ENCODE results near the gene DLEC1.

Gene DLEC1

GRCh38 chr3:38112378-38112761 is 73.4 kb downstream of the DLEC1 start:
- no peak overlapping the region for H3K9ac ChIP-seq (ENCODE audit: low read depth, low read length, poor library complexity, severe bottlenecking)
- no peaks in the 10 kb centered on the region for H3F3A ChIP-seq (ENCODE audit: low read depth)
- TF ChIP-seq EZH2phosphoT487 (IDR thresholded peaks at IDR 0.05; ENCODE audit: borderline replicate concordance) (no peak), CTCF (conservative IDR thresholded peaks at IDR 0.05; ENCODE audit: low read length) (no peak)

GRCh38 chr3:38114052-38114874 is 75.3 kb downstream of the DLEC1 start:
- no peaks in the 10 kb centered on the region for H3F3A ChIP-seq (ENCODE audit: low read depth)
- no peak for TF ChIP-seq EZH2phosphoT487 (IDR thresholded peaks at IDR 0.05; ENCODE audit: borderline replicate concordance)
- no peak for TF ChIP-seq CTCF (conservative IDR thresholded peaks at IDR 0.05; ENCODE audit: low read length)
- no peaks in the 10 kb centered on the region for H4K20me1 ChIP-seq (ENCODE audit: insufficient read depth, low read length, poor library complexity, severe bottlenecking)

More at GRCh38 chr3:38112378-38112761, 73.4 kb downstream of the DLEC1 start:
- H3K36me3 ChIP-seq (ENCODE audit: insufficient read depth, low read length) = no peaks in the 10 kb centered on the region
- H3K4me2 ChIP-seq (ENCODE audit: low read depth, low read length, poor library complexity, severe bottlenecking) = no peak overlapping the region
- no peaks in the 10 kb centered on the region for H3K9me2 ChIP-seq (replicated peaks; ENCODE audit: low read depth, low read length)
- no peak overlapping the region for H2AFZ ChIP-seq (ENCODE audit: low read length)
- no peaks in the 10 kb centered on the region for H3K27me3 ChIP-seq (ENCODE audit: insufficient read depth, low read length, poor library complexity, severe bottlenecking)
- H3K4me1 ChIP-seq (ENCODE audit: insufficient read depth, low read length, poor library complexity, severe bottlenecking) = no peaks in the 10 kb centered on the region
- no peaks in the 10 kb centered on the region for H4K20me1 ChIP-seq (ENCODE audit: insufficient read depth, low read length, poor library complexity, severe bottlenecking)
- H3K79me2 ChIP-seq (ENCODE audit: insufficient read depth, low read length) = no peaks in the 10 kb centered on the region
- no peaks in the 10 kb centered on the region for H3K9me3 ChIP-seq (ENCODE audit: insufficient read depth, low read depth, low read length)
- H3K4me3 ChIP-seq (ENCODE audit: low read length, poor library complexity, severe bottlenecking) = no peak overlapping the region

GRCh38 chr3:38114875-38115644 is 76.1 kb downstream of the DLEC1 start:
- no peak overlapping the region for H3K9ac ChIP-seq (ENCODE audit: low read depth, low read length, poor library complexity, severe bottlenecking)
- no peaks in the 10 kb centered on the region for H3K9me2 ChIP-seq (replicated peaks; ENCODE audit: low read depth, low read length)
- no peaks in the 10 kb centered on the region for H3K4me1 ChIP-seq (ENCODE audit: insufficient read depth, low read length, poor library complexity, severe bottlenecking)
- no peaks in the 10 kb centered on the region for H4K20me1 ChIP-seq (ENCODE audit: insufficient read depth, low read length, poor library complexity, severe bottlenecking)
- TF ChIP-seq CTCF (conservative IDR thresholded peaks at IDR 0.05; ENCODE audit: low read length) (no peak), EZH2phosphoT487 (IDR thresholded peaks at IDR 0.05; ENCODE audit: borderline replicate concordance) (no peak)
- H3K27me3 ChIP-seq (ENCODE audit: insufficient read depth, low read length, poor library complexity, severe bottlenecking) = no peaks in the 10 kb centered on the region
- H2AFZ ChIP-seq (ENCODE audit: low read length) = no peak overlapping the region
- H3F3A ChIP-seq (ENCODE audit: low read depth) = no peaks in the 10 kb centered on the region
- H3K4me2 ChIP-seq (ENCODE audit: low read depth, low read length, poor library complexity, severe bottlenecking) = no peak overlapping the region
- no peaks in the 10 kb centered on the region for H3K79me2 ChIP-seq (ENCODE audit: insufficient read depth, low read length)
- H3K4me3 ChIP-seq (ENCODE audit: low read length, poor library complexity, severe bottlenecking) = no peak overlapping the region
- H3K36me3 ChIP-seq (ENCODE audit: insufficient read depth, low read length) = no peaks in the 10 kb centered on the region; the same call in 1 of the 2 replicates
- H3K9me3 ChIP-seq (ENCODE audit: insufficient read depth, low read depth, low read length) = no peaks in the 10 kb centered on the region

More at GRCh38 chr3:38114052-38114874, 75.3 kb downstream of the DLEC1 start:
- H2AFZ ChIP-seq (ENCODE audit: low read length) = no peak overlapping the region
- no peaks in the 10 kb centered on the region for H3K79me2 ChIP-seq (ENCODE audit: insufficient read depth, low read length)
- no peaks in the 10 kb centered on the region for H3K9me3 ChIP-seq (ENCODE audit: insufficient read depth, low read depth, low read length)
- no peak overlapping the region for H3K4me3 ChIP-seq (ENCODE audit: low read length, poor library complexity, severe bottlenecking)
- no peaks in the 10 kb centered on the region for H3K4me1 ChIP-seq (ENCODE audit: insufficient read depth, low read length, poor library complexity, severe bottlenecking)
- no peaks in the 10 kb centered on the region for H3K36me3 ChIP-seq (ENCODE audit: insufficient read depth, low read length)
- no peaks in the 10 kb centered on the region for H3K27me3 ChIP-seq (ENCODE audit: insufficient read depth, low read length, poor library complexity, severe bottlenecking)
- H3K9me2 ChIP-seq (replicated peaks; ENCODE audit: low read depth, low read length) = no peaks in the 10 kb centered on the region
- no peak overlapping the region for H3K4me2 ChIP-seq (ENCODE audit: low read depth, low read length, poor library complexity, severe bottlenecking)
- no peak overlapping the region for H3K9ac ChIP-seq (ENCODE audit: low read depth, low read length, poor library complexity, severe bottlenecking)

All from Loucy (cell line).